Uterus (tissue), 2 donors: ENCODE results near the gene RAB3GAP1.

Experiments used
- POLR2A ChIP-seq, 2 donors: fragments of 450-650 bp; IDR thresholded peaks; one replicate each; pipeline ENCODE4 v1.6.1; 2016; ENCODE audit warnings: antibody characterized with exemption in 2 of 2, mild to moderate bottlenecking in 1 of 2, moderate library complexity in 1 of 2
- TF ChIP-seq, protein P1 (sequence below), 4 experiments: fragments of 200-600 bp in 2 of 4; fragments of 450-650 bp in 2 of 4; sonication (generic) in 2 of 4; IDR thresholded peaks; one replicate each; pipeline ENCODE4 v1.5.1; 2016 to 2019; ENCODE audit warnings: antibody characterized with exemption in 4 of 4, mild to moderate bottlenecking in 2 of 4, moderate library complexity in 1 of 4

DNA sequence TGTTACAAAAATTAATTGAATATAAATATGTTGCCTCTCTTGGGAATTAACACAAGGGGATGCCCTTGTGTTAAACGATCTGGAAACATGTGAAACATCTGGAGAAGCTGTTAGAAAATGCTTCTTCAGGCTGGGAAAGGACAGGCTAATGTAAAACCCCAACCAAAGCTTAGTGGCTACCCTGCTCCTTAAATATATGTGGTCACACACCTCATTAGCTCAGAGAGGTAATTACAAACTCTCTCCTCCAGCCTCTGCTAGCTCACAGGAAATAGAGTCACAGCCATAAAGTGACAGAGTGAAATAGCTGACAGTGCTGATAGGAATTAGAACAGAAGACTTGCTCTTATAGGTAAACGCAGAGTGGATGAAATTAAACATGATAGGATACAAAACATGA, 155.9 kb downstream of the RAB3GAP1 start:
- TF ChIP-seq, protein P1, sequence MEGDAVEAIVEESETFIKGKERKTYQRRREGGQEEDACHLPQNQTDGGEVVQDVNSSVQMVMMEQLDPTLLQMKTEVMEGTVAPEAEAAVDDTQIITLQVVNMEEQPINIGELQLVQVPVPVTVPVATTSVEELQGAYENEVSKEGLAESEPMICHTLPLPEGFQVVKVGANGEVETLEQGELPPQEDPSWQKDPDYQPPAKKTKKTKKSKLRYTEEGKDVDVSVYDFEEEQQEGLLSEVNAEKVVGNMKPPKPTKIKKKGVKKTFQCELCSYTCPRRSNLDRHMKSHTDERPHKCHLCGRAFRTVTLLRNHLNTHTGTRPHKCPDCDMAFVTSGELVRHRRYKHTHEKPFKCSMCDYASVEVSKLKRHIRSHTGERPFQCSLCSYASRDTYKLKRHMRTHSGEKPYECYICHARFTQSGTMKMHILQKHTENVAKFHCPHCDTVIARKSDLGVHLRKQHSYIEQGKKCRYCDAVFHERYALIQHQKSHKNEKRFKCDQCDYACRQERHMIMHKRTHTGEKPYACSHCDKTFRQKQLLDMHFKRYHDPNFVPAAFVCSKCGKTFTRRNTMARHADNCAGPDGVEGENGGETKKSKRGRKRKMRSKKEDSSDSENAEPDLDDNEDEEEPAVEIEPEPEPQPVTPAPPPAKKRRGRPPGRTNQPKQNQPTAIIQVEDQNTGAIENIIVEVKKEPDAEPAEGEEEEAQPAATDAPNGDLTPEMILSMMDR (IDR thresholded peaks at IDR 0.05) = no peak
- TF ChIP-seq POLR2A (IDR thresholded peaks at IDR 0.05) = no peak
